GM23338 (cell line): Measurements from ENCODE around the gene OR52M1. TPM values are rescaled to one million over a fixed set of nuclear protein-coding genes. Genes with fewer than 3 reads are reported as not detected.

ENCODE experiments used
- ATAC-seq: fragments of 200-7000 bp; cut with Tn5 transposase; 3 replicates; pipeline ENCODE4 v1.9.1; 2020
- DNase-seq: peaks from one replicate; pipeline ENCODE4 v3.0.0-alpha.2; 2015; ENCODE audit warnings: low spot score
- H2AFZ ChIP-seq: fragments of 200-600 bp; sonication (generic); 2 replicates; pipeline ENCODE4 v1.8.0; 2016; ENCODE audit warnings: antibody characterized with exemption, mild to moderate bottlenecking, moderate library complexity
- H3F3A ChIP-seq: fragments of 200-600 bp; sonication (generic); replicated peaks from 2 replicates; pipeline ENCODE4 v1.8.0; 2017; ENCODE audit warnings: antibody characterized with exemption, mixed run types, low read depth
- H3K27ac ChIP-seq: fragments of 200-600 bp; sonication (generic); 2 replicates; pipeline ENCODE4 v1.6.1; 2016; ENCODE audit warnings: low read depth
- H3K27me3 ChIP-seq: fragments of 200-600 bp; sonication (generic); 2 replicates; pipeline ENCODE4 v1.8.0; 2016; ENCODE audit warnings: mild to moderate bottlenecking, mixed run types, moderate library complexity; ENCODE audit not compliant: insufficient read depth
- H3K36me3 ChIP-seq: fragments of 200-600 bp; sonication (generic); 2 replicates; pipeline ENCODE4 v1.8.0; 2016; ENCODE audit warnings: mild to moderate bottlenecking; ENCODE audit not compliant: insufficient read depth
- H3K4me1 ChIP-seq: fragments of 200-600 bp; sonication (generic); 2 replicates; pipeline ENCODE4 v1.8.0; 2016; ENCODE audit warnings: mild to moderate bottlenecking, moderate library complexity; ENCODE audit not compliant: insufficient read depth
- H3K4me2 ChIP-seq: fragments of 200-600 bp; sonication (generic); 2 replicates; pipeline ENCODE4 v1.7.1; 2017; ENCODE audit warnings: mixed run types
- H3K4me3 ChIP-seq: fragments of 200-600 bp; sonication (generic); 2 replicates; pipeline ENCODE4 v1.6.1; 2016; ENCODE audit warnings: mixed run types
- H3K79me2 ChIP-seq: fragments of 200-600 bp; sonication (generic); replicated peaks from 2 replicates; pipeline ENCODE4 v1.8.0; 2017; ENCODE audit warnings: mild to moderate bottlenecking; ENCODE audit not compliant: insufficient read depth
- H3K9me2 ChIP-seq: fragments of 200-600 bp; sonication (generic); 2 replicates; pipeline ENCODE4 v1.8.0; 2017; ENCODE audit not compliant: insufficient read depth
- H4K20me1 ChIP-seq: fragments of 200-600 bp; sonication (generic); replicated peaks from 2 replicates; pipeline ENCODE4 v1.8.0; 2017; ENCODE audit warnings: mild to moderate bottlenecking; ENCODE audit not compliant: insufficient read depth
- H3K27ac Mint-ChIP-seq: 2 replicates; pipeline ENCODE4 v1.8.0; 2020; ENCODE audit warnings: inconsistent platforms, mild to moderate bottlenecking, moderate library complexity, mixed read lengths
- H3K27me3 Mint-ChIP-seq: 3 replicates; pipeline ENCODE4 v1.8.0; 2022; ENCODE audit warnings: low read depth, mild to moderate bottlenecking, moderate library complexity, mixed read lengths, inconsistent platforms; ENCODE audit not compliant: insufficient read depth, poor library complexity
- H3K36me3 Mint-ChIP-seq: 3 replicates; pipeline ENCODE4 v1.8.0; 2021; ENCODE audit warnings: low read depth, mild to moderate bottlenecking, inconsistent platforms, moderate library complexity, mixed read lengths
- H3K4me1 Mint-ChIP-seq: 3 replicates; pipeline ENCODE4 v1.8.0; 2020; ENCODE audit warnings: mild to moderate bottlenecking, inconsistent platforms, mixed read lengths
- H3K4me3 Mint-ChIP-seq: 3 replicates; pipeline ENCODE4 v1.8.0; 2021; ENCODE audit warnings: moderate library complexity, mild to moderate bottlenecking, inconsistent platforms, mixed read lengths
- H3K9me3 Mint-ChIP-seq: 3 replicates; pipeline ENCODE4 v1.8.0; 2020; ENCODE audit warnings: moderate library complexity, mild to moderate bottlenecking, inconsistent platforms, mixed read lengths
- CREB1 ChIP-seq: fragments of 250-450 bp; sonication (Bioruptor Pico); IDR thresholded peaks from 2 replicates; pipeline ENCODE4 v1.5.0; 2020; ENCODE audit warnings: low read depth, mild to moderate bottlenecking, moderate library complexity
- EZH2 ChIP-seq: fragments of 200-600 bp; sonication (generic); IDR thresholded peaks from one replicate; pipeline ENCODE4 v1.8.0; 2017; ENCODE audit warnings: antibody characterized with exemption, mild to moderate bottlenecking, low read depth; ENCODE audit not compliant: unreplicated experiment
- JUNB ChIP-seq: IDR thresholded peaks from one replicate; pipeline ENCODE4 v1.6.1; 2016; ENCODE audit warnings: antibody characterized with exemption; ENCODE audit not compliant: unreplicated experiment
- NANOG ChIP-seq: IDR thresholded peaks from 2 replicates; pipeline ENCODE4 v1.6.1; 2016; ENCODE audit warnings: antibody characterized with exemption, borderline replicate concordance
- POLR2AphosphoS5 ChIP-seq: IDR thresholded peaks from 2 replicates; pipeline ENCODE4 v1.6.1; 2016; ENCODE audit warnings: antibody characterized with exemption, low read depth
- STAT1 ChIP-seq: IDR thresholded peaks from one replicate; pipeline ENCODE4 v1.6.1; 2016; ENCODE audit warnings: antibody characterized with exemption; ENCODE audit not compliant: unreplicated experiment
- ZNF114 ChIP-seq: fragments of 250-450 bp; sonication (Bioruptor Pico); IDR thresholded peaks from 2 replicates; pipeline ENCODE4 v1.5.0; 2020; ENCODE audit warnings: mild to moderate bottlenecking, moderate library complexity
- ZNF331 ChIP-seq: fragments of 250-450 bp; sonication (Bioruptor Pico); IDR thresholded peaks from 2 replicates; pipeline ENCODE4 v1.5.0; 2020; ENCODE audit warnings: low read depth, mild to moderate bottlenecking, moderate library complexity
- polyA plus RNA-seq: library from polyadenylated mRNA; unstranded; fragments of >200 nt; fragmentation: Nextera tagmentation; extraction: Ambion mirVana; gene quantifications from 2 replicates; pipeline ENCODE4 v1.2.1, GENCODE V29; 2016
- total RNA-seq: library from RNA; depleted of rRNA; stranded (reverse); fragments of >200 nt; shearing (Covaris generic); gene quantifications from 2 replicates; pipeline ENCODE4 v1.2.3, GENCODE V29; 2014
- TF ChIP-seq, protein P1 (sequence below): fragments of 250-450 bp; sonication (Bioruptor Pico); IDR thresholded peaks from 2 replicates; pipeline ENCODE4 v1.5.0; 2020; ENCODE audit warnings: mild to moderate bottlenecking, moderate library complexity
- TF ChIP-seq, protein P2 (sequence below), 2 experiments: fragments of 200-600 bp in 1 of 2; sonication (generic) in 1 of 2; conservative IDR thresholded peaks; 2 replicates each; pipeline versions ENCODE4 v1.5.1 to v1.6.1; 2016 to 2017; ENCODE audit warnings: antibody characterized with exemption in 2 of 2, low read depth in 2 of 2, mild to moderate bottlenecking in 2 of 2, moderate library complexity in 1 of 2
- TF ChIP-seq, protein P3 (sequence below): IDR thresholded peaks from one replicate; pipeline ENCODE4 v1.6.1; 2018; ENCODE audit warnings: antibody characterized with exemption; ENCODE audit not compliant: unreplicated experiment

OR52M1 gene
- total and polyA plus RNA-seq, 2 experiments from 2014 or later, result not detected

DNA sequence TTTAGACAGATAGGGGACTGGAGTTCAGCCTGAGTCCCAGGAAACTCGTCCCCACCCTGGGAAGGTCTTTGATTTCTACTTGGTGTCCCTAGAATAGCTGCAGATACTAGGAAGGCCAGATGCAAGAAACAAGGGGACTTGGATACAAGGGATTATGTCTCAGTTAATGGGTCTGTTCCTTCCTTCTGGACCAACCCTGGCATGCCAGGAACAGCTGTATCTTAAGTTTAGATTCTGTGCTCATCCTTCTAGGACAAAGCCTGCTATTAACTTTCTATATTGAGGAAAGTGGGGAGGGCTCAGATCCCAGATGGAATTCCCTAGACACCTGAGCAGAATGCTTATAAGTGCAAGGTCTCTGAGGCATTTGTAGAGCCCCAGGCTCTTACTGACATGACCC is 3.9 kb upstream of the OR52M1 start (continued):
- TF ChIP-seq, protein P1, sequence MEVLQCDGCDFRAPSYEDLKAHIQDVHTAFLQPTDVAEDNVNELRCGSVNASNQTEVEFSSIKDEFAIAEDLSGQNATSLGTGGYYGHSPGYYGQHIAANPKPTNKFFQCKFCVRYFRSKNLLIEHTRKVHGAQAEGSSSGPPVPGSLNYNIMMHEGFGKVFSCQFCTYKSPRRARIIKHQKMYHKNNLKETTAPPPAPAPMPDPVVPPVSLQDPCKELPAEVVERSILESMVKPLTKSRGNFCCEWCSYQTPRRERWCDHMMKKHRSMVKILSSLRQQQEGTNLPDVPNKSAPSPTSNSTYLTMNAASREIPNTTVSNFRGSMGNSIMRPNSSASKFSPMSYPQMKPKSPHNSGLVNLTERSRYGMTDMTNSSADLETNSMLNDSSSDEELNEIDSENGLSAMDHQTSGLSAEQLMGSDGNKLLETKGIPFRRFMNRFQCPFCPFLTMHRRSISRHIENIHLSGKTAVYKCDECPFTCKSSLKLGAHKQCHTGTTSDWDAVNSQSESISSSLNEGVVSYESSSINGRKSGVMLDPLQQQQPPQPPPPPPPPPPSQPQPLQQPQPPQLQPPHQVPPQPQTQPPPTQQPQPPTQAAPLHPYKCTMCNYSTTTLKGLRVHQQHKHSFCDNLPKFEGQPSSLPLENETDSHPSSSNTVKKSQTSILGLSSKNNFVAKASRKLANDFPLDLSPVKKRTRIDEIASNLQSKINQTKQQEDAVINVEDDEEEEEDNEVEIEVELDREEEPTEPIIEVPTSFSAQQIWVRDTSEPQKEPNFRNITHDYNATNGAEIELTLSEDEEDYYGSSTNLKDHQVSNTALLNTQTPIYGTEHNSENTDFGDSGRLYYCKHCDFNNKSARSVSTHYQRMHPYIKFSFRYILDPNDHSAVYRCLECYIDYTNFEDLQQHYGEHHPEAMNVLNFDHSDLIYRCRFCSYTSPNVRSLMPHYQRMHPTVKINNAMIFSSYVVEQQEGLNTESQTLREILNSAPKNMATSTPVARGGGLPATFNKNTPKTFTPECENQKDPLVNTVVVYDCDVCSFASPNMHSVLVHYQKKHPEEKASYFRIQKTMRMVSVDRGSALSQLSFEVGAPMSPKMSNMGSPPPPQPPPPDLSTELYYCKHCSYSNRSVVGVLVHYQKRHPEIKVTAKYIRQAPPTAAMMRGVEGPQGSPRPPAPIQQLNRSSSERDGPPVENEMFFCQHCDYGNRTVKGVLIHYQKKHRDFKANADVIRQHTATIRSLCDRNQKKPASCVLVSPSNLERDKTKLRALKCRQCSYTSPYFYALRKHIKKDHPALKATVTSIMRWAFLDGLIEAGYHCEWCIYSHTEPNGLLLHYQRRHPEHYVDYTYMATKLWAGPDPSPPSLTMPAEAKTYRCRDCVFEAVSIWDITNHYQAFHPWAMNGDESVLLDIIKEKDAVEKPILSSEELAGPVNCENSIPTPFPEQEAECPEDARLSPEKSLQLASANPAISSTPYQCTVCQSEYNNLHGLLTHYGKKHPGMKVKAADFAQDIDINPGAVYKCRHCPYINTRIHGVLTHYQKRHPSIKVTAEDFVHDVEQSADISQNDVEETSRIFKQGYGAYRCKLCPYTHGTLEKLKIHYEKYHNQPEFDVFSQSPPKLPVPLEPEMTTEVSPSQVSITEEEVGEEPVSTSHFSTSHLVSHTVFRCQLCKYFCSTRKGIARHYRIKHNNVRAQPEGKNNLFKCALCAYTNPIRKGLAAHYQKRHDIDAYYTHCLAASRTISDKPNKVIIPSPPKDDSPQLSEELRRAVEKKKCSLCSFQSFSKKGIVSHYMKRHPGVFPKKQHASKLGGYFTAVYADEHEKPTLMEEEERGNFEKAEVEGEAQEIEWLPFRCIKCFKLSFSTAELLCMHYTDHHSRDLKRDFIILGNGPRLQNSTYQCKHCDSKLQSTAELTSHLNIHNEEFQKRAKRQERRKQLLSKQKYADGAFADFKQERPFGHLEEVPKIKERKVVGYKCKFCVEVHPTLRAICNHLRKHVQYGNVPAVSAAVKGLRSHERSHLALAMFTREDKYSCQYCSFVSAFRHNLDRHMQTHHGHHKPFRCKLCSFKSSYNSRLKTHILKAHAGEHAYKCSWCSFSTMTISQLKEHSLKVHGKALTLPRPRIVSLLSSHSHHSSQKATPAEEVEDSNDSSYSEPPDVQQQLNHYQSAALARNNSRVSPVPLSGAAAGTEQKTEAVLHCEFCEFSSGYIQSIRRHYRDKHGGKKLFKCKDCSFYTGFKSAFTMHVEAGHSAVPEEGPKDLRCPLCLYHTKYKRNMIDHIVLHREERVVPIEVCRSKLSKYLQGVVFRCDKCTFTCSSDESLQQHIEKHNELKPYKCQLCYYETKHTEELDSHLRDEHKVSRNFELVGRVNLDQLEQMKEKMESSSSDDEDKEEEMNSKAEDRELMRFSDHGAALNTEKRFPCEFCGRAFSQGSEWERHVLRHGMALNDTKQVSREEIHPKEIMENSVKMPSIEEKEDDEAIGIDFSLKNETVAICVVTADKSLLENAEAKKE (CRISPR knock-in tag), result no peak
- TF ChIP-seq ZNF114 (CRISPR knock-in tag), result no peak
- TF ChIP-seq ZNF331 (CRISPR knock-in tag), result no peak
- TF ChIP-seq, protein P2, sequence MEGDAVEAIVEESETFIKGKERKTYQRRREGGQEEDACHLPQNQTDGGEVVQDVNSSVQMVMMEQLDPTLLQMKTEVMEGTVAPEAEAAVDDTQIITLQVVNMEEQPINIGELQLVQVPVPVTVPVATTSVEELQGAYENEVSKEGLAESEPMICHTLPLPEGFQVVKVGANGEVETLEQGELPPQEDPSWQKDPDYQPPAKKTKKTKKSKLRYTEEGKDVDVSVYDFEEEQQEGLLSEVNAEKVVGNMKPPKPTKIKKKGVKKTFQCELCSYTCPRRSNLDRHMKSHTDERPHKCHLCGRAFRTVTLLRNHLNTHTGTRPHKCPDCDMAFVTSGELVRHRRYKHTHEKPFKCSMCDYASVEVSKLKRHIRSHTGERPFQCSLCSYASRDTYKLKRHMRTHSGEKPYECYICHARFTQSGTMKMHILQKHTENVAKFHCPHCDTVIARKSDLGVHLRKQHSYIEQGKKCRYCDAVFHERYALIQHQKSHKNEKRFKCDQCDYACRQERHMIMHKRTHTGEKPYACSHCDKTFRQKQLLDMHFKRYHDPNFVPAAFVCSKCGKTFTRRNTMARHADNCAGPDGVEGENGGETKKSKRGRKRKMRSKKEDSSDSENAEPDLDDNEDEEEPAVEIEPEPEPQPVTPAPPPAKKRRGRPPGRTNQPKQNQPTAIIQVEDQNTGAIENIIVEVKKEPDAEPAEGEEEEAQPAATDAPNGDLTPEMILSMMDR (conservative IDR thresholded peaks at IDR 0.05; ENCODE audit: low read depth in 2 of 2), result no peak
- TF ChIP-seq POLR2AphosphoS5, result no peak
- no peak for TF ChIP-seq STAT1
- no peak for TF ChIP-seq NANOG
- TF ChIP-seq EZH2, result no peak
- no peak for TF ChIP-seq JUNB
- no peak for TF ChIP-seq CREB1

DNA sequence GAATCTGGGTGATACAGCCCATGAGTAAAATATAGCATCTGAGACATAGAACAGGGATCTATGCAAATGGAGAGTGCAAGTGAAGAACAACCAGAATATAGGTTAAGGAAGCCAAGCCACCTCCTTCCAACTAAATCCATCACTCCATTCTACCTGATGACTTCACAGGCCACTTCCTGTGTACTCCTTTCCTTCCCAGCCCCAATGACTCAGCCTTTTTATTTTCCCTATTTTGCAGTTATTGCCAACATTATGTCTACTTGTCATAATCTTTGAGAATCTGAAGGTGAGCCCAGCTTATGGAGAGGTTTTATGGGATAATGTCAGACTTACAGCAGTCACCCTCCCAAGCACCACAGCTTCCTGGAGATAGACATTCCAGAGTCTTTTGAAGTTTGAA is 1.4 kb upstream of the OR52M1 start:
- H2AFZ ChIP-seq, result no peak overlapping the region
- no peaks in the 10 kb centered on the region for H4K20me1 ChIP-seq
- H3K4me2 ChIP-seq, result no peak overlapping the region
- Mint-ChIP-seq H3K4me3 (no peak overlapping the region), H3K36me3 (no peaks in the 10 kb centered on the region), H3K27me3 (no peaks in the 10 kb centered on the region), H3K4me1 (no peaks in the 10 kb centered on the region), H3K27ac (no peak overlapping the region), H3K9me3 (no peaks in the 10 kb centered on the region)
- no peaks in the 10 kb centered on the region for H3K27me3 ChIP-seq
- no peak overlapping the region for H3K27ac ChIP-seq
- H3K79me2 ChIP-seq, result no peaks in the 10 kb centered on the region
- no peak overlapping the region for H3K4me3 ChIP-seq
- no peak for DNase-seq
- no peaks in the 10 kb centered on the region for H3F3A ChIP-seq
- H3K36me3 ChIP-seq, result no peaks in the 10 kb centered on the region
- TF ChIP-seq CREB1, result no peak
- TF ChIP-seq, protein P2 (conservative IDR thresholded peaks at IDR 0.05; ENCODE audit: low read depth in 2 of 2), result no peak
- TF ChIP-seq, protein P3, sequence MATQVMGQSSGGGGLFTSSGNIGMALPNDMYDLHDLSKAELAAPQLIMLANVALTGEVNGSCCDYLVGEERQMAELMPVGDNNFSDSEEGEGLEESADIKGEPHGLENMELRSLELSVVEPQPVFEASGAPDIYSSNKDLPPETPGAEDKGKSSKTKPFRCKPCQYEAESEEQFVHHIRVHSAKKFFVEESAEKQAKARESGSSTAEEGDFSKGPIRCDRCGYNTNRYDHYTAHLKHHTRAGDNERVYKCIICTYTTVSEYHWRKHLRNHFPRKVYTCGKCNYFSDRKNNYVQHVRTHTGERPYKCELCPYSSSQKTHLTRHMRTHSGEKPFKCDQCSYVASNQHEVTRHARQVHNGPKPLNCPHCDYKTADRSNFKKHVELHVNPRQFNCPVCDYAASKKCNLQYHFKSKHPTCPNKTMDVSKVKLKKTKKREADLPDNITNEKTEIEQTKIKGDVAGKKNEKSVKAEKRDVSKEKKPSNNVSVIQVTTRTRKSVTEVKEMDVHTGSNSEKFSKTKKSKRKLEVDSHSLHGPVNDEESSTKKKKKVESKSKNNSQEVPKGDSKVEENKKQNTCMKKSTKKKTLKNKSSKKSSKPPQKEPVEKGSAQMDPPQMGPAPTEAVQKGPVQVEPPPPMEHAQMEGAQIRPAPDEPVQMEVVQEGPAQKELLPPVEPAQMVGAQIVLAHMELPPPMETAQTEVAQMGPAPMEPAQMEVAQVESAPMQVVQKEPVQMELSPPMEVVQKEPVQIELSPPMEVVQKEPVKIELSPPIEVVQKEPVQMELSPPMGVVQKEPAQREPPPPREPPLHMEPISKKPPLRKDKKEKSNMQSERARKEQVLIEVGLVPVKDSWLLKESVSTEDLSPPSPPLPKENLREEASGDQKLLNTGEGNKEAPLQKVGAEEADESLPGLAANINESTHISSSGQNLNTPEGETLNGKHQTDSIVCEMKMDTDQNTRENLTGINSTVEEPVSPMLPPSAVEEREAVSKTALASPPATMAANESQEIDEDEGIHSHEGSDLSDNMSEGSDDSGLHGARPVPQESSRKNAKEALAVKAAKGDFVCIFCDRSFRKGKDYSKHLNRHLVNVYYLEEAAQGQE, result no peak
- no peaks in the 10 kb centered on the region for H3K4me1 ChIP-seq
- H3K9me2 ChIP-seq, result peaks cover 3% of the 10 kb centered on the region; the same call in 1 of the 2 replicates
- no peak for ATAC-seq
